Stimulated activated CD8-positive, alpha-beta memory T cell treated with anti-CD3 and anti-CD28 coated beads, Interleukin-4, amount 100 ng/mL, for 24 hours (primary cell): ENCODE measurements around the gene DPH1.

ENCODE experiments used
- DNase-seq: peaks from one replicate; pipeline ENCODE4 v3.0.0-alpha.2; 2020; ENCODE audit warnings: low read depth

Gene DPH1

GRCh38 chr17:2062571-2063183 is 32.7 kb downstream of the DPH1 start:
- DNase-seq = no peak

- no peak for DNase-seq
Observed at GRCh38 chr17:2063261-2064146, 33.6 kb downstream of the DPH1 start.

GRCh38 chr17:2064147-2064489 is 34.2 kb downstream of the DPH1 start:
- no peak for DNase-seq

- DNase-seq = no peak
Observed at GRCh38 chr17:2064520-2064971, 34.6 kb downstream of the DPH1 start.

DNA sequence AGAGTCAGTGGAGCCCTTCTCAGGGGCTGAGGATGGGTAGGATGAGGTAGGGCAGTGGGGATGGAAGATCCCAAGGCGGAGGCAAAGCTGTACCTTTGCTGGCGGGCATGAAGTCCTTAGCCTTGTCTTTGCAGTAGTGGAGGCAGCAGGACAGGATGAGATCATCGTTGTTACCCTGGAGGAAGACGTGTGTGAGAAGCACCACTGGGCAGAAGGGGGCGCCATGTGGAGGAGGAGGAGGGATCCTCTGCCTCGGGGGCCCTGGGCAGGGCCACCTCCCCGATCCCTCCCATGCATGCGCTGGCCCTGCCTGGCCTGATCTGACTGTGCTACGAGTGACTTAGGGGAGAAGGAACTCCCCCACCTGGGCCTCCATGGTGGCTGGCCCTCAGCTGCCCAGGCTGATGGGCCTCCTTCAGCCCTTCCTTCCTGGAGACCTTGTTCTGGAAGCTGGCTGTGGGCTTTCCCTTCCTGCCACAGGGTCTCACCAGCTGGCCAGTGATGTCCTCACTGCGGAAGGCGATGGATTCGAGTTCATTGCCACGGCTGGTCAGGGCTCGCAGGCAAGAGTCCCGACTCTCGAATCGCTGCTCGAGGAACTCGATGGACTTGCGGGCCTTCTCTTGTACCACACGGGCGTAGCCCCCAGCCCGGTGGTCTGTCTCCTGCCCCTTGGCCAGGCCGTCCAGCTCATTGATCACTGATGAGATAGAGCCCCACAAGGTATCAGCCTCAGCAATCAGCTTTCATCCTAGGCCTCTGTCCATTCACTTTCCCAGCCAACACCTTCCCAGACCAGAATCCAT is 35.2 kb downstream of the DPH1 start:
- peak; percentile 61 for DNase-seq

GRCh38 chr17:2065949-2066400 is 36.0 kb downstream of the DPH1 start:
- DNase-seq = no peak

- DNase-seq = no peak
Observed at GRCh38 chr17:2067048-2067561, 37.2 kb downstream of the DPH1 start.

DNA sequence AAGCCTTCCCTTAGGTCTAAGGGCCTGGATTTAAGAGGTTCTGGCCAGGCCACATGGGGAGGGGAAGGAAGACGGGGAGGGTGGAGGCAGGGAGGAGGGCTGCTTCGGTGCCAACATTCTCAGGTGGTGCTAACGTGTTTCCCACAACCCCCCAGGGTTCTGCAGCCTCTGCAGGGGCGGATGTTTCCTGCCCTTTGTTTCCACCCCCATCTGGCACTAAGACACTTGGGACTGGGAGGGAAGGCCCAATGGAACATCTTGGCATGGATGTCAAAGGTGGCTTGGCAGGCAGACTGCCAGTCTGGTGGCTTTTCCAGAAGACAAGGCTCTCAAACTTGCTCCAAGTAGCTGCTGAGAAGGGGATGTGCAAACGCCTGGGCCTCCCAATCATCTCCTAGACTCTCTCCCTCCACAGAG is 37.7 kb downstream of the DPH1 start:
- DNase-seq = no peak

DNA sequence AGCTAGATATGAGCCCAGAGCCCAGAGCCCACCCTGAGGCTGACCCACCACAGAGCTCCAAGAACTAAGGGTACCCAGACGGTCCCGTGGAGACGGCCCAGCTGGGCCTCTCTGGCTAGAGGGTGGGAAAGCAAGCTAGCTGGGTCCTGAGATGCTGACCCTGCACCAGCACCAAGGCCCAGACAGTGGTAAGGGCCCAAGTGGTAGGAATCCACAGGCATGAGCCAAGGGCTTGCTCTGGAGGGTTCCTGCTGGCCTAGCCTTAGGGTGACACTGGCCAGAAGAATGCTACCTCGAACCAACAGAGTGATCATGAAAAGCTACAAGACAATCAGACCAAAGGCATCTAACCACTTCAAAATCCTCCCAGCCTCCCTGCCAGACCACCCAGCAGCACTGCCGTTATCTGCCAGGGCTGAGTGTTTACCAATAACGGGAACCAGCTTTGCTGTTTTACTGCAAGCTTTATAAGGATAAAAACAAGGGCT is 38.1 kb downstream of the DPH1 start:
- DNase-seq = no peak

- DNase-seq = no peak
Observed at GRCh38 chr17:2068519-2069051, 38.6 kb downstream of the DPH1 start.

- DNase-seq = peak; percentile 46
Observed at GRCh38 chr17:2070241-2071023, 40.5 kb downstream of the DPH1 start.

GRCh38 chr17:2071024-2071385 is 41.1 kb downstream of the DPH1 start:
- no peak for DNase-seq

- no peak for DNase-seq
Observed at GRCh38 chr17:2071455-2072281, 41.7 kb downstream of the DPH1 start.

DNA sequence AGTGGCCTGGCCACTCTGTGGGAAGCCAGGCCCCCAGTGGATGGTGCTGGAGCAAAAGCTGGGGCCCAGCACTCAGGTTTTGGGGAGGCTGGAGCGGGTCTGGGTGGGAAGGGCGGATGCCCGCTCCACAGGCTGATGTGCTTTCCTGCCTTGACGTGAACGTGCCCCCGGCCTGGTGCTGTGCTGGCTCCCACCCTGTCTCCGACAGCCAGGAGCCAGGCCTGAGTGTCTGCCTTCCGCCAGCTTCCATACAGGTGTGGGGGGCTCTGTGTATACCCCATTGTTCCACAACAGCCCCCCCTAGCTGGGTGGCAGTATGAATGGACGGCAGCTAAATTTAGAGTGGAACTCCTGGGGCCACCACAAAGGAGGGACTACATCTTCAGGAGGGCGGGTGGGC is 45.0 kb downstream of the DPH1 start:
- DNase-seq = no peak

DNA sequence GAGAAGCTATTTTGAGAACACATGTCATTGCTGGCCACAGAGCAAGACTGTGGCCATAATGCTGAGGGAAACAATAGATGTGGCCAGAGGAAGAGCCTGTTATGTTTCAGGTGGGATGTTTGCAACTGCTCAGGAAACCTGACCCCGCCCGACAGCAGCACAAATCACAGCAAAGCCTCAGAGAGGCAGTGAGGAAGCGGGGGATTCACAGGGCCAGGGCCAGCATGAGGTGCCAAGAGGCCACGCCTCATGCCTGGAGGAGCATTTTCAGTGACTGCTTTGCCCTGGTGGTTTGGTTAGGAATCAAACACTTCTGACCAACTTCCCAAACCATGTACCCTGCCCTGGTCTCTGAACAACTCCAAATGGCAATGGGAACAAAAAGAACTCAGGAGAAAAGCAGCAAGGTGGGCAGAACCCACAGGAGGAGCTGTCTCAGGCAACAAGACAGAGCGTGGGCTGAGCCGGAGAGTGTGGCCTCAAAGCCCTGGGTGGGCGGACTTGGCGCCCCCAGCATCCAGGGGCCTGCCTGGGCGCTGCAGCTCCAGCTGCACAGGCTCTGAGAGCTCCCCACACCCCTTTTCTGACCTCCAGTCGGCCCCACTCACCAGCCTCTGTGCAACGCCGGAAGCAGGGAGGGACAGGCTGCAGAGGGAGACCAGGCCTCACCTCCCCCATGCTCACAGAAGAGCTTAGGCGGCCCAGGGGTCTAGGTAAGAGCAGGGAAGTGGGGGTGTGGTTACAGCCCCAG is 45.6 kb downstream of the DPH1 start:
- DNase-seq = no peak

- DNase-seq = no peak
Observed at GRCh38 chr17:2076087-2076984, 46.4 kb downstream of the DPH1 start.

GRCh38 chr17:2077040-2077439 is 47.1 kb downstream of the DPH1 start:
- DNase-seq = no peak

DNA sequence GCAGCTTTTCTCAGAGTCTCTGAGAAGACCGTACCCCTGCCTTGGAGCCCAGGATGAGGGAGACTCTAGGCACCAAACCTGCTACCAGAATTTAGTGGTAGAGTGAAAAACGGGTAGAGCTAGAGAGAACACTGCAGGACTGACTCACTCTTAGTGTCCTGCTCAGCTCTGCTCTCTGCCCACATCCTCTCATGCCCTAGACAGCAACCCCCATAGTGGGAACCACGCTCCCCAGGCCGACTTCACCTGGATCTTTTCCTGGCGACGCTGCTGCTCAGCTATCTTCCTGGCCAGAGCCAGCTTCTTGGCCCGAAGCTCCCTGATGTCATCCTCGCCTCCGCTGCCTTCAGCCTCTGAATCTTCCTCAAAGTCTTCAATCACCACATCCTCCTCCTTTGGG is 51.6 kb downstream of the DPH1 start:
- DNase-seq = no peak
